HG03439 (cell line): Measurements from ENCODE around the gene IER5.

ENCODE experiments used
- ATAC-seq: cut with Tn5 transposase; IDR thresholded peaks from one replicate; pipeline ENCODE4 v1.9.1; 2021; ENCODE audit warnings: mild to moderate bottlenecking, moderate library complexity; ENCODE audit not compliant: unreplicated experiment

The IER5 gene

DNA sequence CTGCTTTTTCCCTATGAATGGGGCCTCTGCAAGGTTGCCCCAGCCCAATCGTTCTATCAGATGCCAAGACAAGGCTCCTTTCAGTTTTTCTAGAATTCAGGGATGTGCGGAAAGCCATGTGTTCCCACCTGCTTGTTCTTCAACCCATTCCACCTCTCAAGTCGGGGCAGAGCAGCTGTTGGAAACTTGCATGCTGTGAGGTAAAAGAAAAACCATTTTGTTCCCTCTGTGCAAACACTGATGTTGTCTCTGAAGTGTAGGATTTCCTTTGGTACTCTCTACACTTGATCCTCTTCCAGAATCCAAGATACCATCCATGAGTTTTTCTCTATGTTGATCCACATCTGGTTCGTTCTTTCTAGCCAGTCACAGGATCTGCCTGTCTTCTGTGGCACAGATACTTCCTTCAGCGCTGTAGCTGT is 7.3 kb downstream of the IER5 start:
- ATAC-seq, result no peak

DNA sequence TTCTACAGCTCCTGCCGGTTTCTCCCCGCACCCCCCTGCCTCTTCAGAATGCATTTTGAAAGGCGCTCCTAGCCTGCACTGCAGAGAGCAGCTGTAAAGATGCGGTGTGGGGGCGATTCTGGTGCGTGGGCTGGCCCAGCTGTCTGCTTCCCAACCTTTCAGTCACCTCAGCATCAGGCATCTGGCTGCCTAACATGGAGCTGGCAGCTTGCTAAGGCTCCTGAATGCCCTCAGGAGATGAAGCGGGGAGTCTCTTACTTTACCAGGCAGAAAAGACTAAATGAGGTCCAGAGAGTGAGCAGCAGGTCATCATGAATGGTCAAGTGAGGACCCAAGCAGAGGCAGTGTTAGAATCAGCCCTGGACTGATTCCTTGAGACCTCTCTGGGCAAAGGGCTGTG is 8.7 kb downstream of the IER5 start:
- no peak for ATAC-seq

DNA sequence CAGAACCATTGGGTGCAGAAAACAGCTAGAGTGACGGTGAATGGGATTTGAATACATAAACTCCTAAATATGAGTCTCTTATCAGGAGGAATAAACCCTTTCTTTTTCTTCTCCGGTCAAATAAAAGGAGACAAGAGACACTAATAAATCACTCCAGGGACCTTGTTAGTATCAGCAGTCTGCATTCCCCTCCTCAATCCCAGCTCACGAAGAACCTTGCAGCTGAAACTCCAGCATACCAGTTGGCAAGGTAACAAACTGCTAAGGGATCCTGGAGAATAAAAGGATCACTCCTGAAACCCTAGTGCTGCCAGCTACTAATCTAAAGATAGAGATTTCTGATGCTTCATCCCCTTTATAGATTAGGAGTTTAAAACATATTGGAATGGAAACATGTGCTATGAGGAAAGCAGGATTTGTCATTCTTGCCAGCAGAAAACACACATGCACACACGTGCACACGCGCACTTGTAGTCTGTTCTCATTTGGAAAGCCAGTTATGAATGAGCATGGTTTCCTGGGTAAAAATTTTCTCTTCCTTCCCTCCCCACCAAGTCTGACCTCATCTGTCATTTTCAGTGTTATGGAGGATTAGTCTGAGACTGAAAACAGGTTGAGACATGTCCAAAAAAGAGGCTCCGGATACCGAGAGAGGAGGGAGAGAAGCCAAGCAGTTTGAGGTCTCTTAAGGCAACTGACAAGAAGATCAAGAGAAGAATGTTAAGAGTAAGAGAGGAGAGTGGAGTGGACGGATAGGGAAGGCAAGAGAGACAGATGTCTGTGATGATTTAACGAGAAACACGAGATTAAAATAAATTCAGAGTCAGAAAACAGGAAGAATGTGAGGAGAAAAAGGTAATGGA is 10.9 kb downstream of the IER5 start:
- ATAC-seq, result peak; percentile 80

DNA sequence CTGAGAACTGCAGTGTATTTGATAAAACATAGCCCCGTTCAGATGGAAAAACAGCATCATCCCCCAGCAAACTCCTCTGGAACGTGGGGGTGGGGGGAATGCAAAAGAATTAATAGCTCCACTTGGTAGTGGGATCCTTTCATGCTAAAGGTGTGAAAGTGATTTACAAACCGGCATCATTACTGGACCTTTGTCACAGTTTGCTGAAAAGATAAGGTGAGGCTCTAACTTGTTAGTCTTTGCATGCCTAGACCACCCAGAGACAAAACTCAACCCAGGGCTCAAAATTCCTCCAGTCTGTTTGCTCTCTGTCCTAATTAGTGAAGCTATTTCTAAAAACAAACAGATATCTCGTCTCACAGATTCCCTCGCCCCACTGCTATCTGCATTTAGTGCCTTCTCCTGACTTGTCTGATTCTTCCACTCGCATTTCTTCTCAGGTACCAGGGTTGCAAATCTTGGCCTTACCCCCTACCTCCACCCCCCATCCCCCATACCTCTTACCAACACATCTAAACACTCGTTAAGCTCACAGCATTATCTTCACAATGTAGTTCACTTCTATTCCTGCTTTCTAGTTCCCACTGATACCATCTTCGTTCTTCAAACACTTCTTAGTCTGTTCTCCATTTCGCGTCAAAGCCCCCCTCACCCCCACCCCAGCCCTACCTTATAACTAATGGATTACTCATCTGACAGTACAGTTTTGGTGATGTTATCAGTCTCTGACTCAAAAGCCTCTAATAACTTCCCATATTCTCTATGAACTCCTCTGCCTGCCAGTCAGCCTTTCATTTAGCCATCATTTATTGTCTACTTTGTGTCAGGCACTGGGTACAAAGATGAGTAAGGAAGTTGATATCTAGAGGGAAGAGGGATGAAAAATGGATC is 11.8 kb downstream of the IER5 start:
- ATAC-seq, result no peak

DNA sequence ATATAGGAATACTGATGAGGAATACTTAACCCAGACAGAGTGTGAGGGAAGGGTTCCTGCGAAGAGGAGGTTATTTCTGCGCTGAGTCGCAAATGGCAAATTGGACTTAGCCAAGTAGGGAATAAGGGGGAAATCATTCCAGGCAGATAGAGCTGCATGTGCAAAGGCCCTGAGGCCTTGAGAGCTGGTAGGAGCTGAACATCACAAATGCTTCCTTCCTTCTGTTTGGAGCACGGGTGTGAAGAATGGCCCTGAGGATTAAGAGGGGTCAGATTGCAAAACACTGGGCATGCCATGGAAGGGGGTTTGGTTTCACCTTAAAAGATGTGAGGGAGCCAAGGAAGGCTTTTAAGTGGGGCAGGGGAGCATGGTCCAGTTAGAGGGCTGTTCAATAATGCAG is 12.4 kb downstream of the IER5 start:
- ATAC-seq, result no peak

DNA sequence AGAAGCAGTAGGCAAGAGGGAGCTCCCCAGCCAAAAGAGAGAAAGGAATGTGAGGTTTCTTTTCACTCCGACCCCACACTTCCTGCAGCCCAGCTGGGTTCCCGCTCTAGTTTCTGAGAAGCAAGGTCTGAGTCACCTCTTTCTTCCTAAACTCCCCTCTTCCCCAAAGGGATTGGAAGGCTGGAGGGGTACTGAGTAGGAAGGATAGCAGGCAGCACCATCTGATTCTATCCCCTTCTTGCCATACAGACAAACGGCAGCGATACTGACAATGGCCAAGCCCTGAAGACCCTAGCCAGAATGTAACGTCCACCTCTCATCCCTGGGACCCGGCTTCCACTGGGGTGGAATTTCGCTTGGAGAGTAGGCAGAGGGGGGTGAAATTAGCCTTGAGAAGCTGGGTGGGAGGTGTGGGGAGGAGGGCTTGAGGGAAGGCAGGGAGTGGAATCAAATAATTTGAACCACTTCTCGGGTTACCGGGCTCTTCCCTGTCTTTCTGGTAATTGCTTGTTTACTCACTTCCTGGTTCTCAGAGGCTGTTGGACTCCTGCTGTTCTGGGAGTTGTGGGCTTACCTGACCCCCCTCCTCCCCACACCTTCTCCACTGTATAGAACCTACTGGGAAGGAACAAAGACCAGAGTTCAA is 13.2 kb downstream of the IER5 start:
- no peak for ATAC-seq

DNA sequence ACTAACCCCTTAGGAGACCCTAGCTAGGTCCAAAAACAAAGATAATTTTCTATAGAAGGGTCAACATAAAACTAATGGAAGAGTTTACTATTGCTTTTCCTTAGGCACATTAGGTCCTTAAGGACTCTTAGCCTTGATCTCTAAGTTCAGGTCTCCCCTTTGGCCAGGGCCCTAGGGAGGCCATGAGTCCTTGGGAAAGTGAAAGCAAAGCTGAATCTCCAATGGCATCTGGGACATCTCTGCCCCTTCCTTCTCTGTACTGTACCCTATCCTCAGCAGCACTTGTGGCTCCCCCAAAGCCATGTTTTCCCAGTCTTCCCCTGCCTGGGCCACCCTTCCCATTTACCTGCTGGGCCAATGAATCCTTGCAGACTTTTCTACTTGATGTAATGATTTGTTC is 14.3 kb downstream of the IER5 start:
- no peak for ATAC-seq

DNA sequence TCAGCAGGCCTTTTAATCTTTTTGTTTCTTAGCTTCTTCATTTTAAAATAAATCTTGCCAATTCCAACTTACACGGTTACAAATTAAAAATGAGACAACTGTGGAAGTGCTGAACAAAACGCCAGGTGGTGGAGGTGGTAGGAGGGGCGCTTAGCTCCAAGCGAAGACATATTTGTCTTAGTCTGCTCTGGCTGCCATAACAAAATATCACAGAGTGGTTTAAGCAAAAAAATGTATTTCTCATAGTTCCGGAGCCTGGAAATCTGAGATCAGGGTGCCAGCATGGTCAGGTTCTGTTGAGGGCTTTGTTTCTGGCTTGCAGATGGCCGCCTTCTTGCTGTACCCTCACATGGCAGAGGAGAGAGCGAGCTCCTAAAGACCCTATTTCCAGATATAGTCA is 14.9 kb downstream of the IER5 start:
- ATAC-seq, result no peak

DNA sequence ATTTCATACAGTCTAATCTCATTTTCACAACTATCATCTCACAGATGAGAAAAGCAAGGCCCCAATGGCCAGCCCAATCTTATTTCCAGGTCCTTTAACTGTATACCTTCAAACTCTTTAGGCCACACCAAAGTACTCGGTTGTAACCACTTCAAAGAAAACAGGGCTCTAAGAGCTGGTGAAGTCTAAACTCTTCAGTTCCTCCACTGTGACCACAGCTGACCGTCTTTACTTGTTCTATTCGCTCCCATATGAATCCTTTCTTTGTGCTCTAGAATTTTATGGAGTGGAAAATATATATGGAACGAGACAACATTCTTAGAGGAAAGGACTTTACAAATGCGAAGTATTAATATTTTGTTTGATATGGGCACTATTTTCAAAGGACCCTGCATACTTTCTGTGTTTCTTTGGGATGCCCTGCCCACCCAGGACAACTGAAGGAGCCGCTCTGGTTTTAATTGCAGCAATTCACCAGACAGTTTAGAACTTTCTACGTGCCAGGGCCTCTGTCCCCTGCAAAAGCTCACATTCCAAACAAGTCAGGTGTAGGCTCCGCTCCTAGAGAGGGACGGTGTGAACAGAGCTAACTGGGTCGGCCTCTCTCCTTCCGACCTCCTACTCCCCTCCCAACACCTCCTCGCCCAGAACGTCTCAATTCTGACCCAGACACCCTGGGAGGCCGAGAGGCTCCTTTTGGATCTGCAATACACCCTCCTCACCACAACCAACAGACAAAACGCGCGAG is 15.7 kb downstream of the IER5 start:
- no peak for ATAC-seq

DNA sequence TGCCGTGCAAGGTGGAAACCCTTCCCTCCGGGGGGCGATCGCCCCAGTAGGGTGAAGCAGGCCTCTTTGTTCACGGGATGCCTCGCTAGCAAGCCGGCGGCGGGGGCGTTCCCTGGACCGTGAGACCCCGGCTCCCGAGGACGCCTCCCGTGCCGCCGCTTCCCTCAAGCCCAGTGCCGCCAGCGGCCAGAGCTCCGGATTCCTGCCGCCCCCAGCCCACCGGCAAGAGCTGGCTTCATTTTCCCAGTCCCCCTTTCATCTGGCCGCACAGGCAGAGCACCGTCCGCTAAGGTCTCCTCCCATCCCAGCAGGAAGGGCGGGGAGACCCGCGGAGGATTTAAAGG is 16.3 kb downstream of the IER5 start:
- ATAC-seq, result peak; percentile 19

DNA sequence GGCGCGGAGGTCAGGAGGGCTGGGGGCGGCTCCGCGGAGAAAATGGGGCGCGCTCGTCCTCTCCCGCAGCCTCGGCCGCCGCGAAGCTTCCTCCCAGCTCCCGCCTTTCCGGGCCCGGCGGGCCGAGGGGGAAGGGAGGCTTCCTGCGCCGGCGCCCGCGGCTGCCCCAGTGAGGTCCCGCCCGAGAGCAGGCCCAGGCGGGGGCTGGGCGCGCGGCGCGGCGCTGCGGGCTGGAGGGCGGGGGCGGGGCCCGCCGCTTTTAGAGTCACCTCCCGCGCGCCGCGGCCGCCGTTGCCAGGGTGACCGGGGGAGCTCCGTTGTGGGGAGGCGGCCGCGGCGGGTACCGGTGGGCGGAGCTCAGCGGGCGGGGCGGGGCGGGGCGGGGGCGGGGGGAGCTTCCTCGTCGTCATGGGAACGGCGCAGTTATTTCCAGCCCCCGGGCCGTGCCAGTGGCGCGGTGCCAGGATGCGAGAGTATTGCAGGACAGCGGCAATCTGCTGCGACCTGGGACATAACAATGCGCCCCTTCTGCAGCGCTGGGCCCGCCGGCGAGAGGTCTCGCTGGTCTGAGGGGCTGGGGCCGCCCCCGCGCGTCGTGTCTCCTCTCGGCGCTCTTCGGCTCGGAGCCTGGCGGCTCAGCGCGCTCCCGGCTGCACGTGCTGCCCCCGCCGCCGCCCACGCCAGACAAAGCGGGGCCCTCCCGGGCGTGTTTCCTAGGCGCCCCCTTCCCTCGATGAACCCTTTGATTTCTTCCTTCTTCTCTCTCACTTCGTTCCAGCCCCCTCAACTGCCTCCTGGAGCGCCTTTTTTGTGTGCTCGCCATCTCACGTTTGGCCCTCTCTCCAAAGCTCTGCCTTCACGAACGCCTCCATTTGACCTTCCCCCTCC is 16.9 kb downstream of the IER5 start:
- ATAC-seq, result peak; percentile 81

DNA sequence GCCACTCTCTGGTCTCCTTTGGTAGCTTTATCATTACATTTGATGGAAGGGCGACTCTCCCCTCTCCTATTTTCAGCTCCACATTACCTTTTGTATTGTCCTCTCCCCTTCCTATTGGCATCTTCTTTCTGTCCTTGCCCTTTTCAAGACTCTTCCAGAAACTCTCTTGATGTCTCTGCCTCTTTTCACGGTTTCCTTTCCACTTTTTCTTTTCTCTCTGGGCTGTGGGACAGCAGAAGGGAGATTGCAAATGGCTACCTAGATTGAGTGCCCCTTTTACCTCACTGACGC is 17.5 kb downstream of the IER5 start:
- no peak for ATAC-seq

DNA sequence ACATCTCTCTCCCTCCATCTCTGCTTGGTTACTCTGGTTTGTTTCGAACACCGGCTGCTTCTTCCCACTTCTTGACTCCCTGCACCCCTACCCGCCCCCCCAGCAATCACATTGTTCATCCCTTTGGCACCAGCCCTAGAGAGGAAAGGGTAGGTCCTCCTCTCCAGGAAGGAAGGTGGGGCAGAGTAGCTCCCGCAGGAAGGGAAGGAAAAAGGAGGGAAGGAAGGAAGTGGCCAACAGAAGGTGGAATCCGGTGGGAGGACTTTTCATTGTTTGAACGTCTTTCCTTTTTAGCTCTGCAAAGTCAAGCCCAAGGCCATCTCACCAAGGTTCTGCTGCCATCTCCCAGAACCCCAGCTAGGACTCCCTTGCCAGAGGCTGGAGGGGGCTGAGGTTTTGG is 18.0 kb downstream of the IER5 start:
- no peak for ATAC-seq

DNA sequence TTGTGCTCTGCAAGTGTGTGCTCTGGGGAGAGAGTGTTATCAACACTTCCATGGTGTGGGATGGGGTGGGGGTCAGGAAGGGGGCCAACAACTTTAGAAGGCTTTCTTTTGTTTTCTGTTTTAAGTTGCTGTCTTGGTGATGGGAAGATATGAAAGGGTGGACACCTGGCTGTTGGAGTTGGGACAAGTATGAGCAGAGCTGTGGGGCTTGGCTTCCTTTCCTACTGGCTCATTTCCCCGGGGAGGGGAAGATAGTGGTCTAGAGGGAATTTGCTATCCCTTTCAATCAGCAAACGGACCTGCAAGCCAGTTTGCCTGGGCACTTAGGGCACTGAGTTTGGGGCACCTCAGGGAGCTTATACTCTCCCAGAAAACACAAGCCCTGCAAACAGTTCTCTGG is 19.2 kb downstream of the IER5 start:
- no peak for ATAC-seq

DNA sequence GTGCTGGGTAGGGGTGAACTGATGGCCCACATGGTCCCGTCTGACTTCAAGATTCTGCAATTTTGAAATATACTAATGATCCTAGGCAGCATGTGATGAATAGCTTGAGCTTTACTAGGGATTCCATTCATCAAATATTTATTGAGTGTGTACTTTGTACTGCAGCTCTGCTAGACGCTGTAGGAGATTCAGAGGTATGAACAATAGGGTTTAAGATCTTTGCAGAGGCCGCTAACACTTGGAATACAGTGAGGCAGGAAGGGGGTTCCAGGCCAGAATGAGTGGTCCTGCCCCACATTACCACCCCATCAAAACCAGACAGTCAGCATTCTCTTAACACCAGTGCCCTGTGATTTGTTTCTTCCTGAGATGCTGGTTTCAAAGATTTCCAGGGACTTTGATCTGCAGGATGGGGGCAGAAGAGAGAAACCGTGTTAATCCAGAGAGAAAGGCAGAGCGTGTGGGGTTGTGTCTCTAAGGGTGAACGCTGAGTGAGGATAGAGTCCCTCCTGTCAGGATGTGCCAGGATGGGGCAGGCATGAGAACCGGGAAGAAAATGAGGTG is 19.9 kb downstream of the IER5 start:
- no peak for ATAC-seq

DNA sequence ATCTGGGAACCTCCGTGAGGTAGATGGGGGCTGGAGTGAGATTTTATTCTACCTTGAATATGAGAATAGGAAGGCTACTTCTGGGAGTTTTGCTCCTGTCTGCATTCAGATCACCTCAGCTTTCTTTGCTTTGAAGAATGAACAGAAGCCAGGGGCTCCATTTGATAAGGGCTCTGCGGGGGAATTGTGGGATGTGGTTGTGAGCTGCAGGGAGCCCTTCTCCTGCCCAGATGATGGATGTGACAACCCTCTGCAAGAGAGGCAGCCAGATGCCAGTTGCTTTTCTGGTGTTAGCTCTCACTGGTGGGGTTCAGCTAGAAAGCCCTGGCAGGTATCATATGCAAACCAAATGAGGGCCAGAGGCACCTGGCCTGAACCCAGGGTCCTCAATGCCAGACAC is 21.5 kb downstream of the IER5 start:
- ATAC-seq, result no peak

DNA sequence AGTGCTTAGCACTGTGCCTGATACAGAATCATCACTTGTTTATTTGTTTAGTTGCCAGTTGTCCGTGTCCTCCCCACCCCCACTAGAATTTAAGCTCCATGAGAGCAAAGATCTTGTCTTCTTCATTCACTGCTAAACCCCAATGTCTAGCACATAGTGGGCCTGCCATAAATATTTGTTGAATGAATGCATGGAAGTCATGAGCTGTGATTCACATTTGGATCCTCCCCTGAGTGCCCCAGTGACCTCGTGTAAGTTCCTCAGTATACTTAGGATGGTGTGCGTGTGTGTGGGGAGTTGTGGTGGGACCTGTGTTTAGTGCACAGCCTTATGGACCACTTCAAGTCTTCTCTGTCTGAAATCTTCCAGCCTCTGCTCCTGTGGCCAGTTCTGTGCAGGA is 23.1 kb downstream of the IER5 start:
- no peak for ATAC-seq

DNA sequence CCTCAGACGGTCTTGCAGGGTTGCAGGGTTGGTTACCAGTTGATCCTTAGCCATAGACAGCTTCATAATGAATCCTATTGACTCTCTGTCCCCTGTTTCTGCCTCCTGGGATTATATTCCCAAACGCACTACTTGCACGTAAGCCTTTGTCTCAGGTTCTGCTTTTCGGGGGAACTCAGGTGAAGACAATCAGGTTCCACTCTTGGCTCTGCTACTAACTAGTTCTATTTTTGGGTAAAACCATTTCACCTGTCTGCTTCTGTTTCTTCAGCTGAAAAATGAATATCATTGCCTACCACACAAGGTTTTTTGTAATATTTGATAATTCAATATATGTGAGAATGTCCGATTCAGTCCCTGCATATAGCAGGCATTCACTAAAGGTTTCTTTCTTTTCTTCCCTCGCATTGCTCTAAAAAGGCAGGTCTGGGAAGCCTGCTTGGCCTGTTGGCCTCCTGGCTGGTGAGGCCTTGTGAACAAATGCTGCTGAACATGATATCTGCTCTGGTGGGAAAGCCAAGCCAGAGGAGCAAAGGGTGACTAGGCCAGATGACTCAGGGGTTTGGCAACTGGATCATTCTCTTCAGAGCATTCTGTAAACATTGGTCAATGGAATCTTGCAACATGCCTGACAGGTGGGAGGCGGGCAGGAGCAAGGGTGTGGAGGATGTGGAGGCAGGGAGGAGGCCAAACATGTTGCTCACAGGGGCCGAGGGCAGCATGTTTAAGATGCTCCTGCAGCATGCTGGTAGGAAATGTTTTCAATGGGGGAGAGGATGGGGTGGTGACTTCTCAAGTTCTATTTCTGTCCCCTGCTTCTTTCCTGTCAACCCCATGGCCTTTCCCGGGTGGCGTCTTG is 23.8 kb downstream of the IER5 start:
- ATAC-seq, result no peak

DNA sequence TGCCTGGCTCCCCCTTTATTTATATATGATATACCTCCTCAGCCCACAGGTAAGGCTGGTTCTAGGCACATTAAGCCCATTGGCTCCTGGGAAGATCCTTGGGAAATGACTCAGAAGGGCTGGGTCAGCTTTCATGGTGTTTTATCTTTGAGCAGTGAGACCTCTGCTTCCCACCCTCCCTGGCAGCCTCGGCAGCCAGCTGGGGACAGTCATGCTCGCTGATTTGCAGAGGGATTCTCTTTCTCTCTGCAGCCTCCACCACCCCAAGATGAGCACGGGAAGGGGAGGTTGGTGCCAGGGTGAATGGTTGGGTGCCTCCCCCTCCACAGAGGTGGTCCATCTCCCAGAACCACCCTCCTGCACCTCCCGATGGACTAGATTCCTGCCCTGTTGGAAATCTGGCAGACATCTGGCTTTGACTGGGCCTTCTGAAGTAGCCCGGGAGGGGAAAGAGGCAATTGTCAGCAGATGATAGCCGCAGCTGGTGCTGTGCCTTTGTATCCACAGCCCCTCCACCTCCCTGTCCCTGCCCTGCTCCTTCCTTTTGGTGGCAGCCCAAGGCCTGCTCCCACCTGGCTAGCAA is 24.6 kb downstream of the IER5 start:
- no peak for ATAC-seq
